GM18517 (cell line): ENCODE measurements around the gene MAJIN.

Experiments
- ATAC-seq: cut with Tn5 transposase; IDR thresholded peaks from one replicate; pipeline ENCODE4 v1.9.1; 2021; ENCODE audit warnings: mild to moderate bottlenecking, moderate library complexity; ENCODE audit not compliant: unreplicated experiment

MAJIN gene

GRCh38 chr11:64914123-64914522, 57.8 kb downstream of the MAJIN start:
- ATAC-seq, result no peak

- ATAC-seq, result no peak
Observed at GRCh38 chr11:64913171-64913727, 58.7 kb downstream of the MAJIN start.

GRCh38 chr11:64911689-64912088, 60.2 kb downstream of the MAJIN start:
- no peak for ATAC-seq

DNA sequence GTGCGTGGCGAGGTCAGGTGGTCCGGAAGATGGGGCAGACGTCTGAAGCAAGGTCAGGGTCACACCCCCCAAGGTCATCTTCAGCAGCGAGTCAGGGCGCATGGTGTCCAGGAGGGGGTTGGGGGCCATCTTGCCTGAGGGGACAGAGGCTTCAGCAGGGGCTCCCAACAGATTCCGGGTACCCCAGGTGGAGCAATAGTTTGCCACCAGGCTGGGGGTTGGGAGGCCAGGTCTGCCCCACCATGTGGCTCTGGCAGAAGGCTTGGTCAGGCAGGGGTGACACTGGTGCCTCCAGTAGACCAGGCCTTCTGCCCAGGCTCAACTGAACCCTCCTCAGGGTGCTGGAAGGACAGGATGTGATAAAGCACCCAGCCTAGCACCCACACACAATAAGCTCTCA, 60.8 kb downstream of the MAJIN start:
- no peak for ATAC-seq

DNA sequence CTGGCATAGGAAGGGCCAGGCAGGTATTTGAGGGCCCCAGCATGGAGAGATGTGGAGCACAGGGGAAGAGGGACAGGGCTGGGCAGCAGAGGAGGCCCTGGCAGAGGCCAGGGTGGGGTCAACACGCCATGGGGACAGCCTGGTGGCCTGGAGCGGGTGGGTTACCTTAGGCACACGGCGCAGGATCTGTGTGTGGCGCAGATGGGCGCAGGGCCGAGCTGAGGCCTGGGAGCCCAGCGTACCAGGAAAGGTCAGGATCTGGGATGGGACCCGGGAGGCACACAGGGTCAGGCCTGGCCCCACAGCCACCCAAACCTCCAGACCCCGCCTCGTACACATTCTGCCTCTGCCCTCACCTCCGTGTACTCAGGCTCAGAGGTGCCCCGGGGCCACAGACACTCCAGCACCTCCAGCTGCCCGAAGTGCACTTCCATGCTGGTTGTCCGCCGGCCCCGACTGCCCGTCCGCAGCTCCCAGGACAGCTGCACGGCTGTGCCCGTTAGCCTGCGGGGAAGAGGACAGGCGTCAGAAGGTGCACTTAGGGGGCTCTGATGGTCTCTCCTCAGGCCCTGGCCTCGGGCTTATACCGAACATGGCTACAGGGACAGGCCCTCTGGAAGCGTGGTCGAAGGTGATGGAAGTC, 61.3 kb downstream of the MAJIN start:
- ATAC-seq, result no peak

DNA sequence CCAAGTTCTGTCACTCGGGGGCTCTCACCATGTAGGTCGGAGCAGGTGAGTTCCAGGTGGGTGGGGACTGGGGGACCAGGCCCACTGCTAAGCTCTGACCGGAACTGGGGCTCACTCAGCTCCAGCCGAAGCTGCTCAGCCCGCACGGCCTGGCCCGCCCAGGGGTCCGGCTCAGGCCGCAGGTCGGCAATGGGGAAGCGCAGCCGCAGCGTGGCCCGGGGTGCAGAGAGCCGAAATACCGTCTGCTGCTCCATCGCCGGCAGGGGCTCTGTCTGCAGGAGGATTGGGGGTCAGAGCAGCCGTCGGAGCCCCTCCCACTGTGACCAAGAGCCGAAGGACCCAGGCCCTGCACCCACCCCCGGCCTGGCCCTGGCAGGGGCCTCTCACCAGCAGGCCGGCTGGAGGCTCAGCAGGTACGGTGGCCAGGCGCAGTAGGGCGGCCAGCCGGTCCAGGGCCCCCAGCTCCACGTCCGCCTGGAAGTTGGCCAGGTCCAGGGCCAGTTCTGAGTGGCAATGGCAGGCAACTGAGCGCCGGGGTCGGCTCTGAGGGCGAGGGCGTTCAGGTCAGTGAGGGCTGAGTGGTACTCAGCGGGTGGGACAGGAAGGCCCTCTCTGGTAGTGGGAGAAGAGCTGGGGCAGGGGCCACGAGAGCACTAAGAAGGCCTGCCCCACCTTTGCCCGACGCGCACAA, 62.1 kb downstream of the MAJIN start:
- no peak for ATAC-seq

DNA sequence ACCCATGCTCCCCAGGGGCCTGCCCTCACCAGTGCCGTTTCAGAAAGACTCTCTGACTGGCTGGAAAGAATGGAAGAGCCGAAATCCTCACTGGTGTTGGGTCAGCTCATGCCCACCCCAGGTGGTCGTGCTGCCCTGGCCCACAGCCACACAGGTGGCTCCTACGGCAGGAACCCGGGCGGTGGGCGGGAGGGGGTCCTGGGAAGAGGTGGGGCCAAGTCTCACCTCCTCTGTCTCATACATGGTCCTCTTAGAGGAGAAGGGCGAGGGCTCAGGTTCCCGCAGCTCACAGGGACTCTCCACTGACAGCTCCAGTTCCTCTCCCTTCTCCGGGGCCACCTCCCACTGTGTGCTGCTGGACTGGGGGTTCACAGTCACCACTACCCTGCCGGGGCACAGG, 63.1 kb downstream of the MAJIN start:
- ATAC-seq, result no peak

- ATAC-seq, result no peak
Observed at GRCh38 chr11:64906314-64906635, 65.6 kb downstream of the MAJIN start.

DNA sequence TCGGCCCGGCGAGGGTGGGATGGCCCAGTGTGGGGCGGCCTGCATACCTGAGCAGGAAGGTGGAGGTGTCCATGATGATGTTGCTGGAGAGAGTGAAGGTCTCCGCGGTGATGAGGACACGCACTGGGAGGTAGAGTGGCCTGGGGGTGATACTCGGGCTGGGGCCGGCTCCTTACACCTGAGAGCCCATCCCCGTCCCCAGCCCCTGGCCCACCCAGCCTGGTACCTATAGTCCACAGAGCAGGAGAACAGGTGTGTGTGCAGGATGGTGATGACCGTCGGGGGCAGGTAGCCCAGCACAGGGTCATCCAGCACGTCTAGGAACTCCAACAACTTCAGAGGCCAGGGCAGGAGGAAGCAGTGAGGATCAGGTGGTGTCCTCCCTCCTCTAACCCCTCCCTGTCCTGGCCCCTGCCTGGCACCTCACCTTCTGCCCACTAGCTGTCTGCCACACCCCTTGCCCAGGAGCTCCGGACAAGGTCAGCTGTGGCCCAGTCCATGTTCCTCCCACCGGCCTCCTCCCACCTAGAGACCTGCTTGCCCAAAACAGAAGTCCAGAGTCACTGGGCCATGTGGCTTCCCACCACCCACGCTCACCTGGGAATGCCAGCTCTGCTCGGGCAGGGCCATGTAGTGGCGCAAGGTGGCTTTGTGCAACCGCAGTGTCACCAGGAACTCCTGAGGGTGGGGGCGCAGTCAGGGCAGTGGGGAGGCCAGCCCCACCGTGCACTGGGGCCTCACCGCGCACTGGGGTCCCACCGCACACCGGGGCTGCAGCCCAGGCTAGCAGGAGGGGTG, 66.2 kb downstream of the MAJIN start:
- no peak for ATAC-seq

GRCh38 chr11:64903291-64903833, 68.5 kb downstream of the MAJIN start:
- ATAC-seq, result no peak

DNA sequence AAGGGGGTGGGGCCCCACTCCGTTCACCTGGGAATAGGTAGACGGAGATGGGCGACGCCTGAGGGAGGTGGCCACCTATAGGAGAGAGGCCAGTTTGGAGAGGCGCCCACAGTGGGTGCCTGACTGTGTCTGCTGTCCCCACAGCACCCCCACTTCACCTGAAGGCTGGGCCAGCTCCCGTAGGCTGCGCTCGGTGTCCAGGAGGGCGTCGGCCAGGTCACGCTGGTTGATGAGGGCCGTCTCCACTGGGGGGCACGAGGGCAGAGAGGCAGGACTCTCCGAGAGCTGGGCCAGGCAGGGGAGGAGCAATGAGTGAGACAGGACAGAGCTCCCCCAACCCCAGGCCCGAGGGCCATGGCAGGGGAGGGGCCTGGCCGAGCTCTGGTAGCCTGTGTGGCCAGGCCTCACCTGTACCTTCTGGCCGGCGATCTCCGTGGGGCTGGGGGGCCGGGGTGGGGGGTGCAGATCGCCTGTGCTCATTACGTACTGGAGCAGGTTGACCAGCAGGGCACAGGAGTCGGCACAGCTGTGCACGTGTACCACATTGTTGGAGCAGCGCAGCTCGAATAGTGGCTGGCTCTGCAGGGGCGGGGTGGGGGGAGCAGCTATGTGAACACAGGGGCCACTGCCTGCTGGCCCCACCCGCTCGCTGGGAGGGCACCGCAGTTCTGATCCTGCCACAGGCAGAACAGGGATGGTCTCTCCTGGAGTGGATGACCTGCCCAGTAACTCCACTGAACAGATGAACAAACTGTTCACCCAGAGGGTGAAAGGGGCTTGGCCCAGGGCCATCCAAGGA, 69.6 kb downstream of the MAJIN start:
- no peak for ATAC-seq

DNA sequence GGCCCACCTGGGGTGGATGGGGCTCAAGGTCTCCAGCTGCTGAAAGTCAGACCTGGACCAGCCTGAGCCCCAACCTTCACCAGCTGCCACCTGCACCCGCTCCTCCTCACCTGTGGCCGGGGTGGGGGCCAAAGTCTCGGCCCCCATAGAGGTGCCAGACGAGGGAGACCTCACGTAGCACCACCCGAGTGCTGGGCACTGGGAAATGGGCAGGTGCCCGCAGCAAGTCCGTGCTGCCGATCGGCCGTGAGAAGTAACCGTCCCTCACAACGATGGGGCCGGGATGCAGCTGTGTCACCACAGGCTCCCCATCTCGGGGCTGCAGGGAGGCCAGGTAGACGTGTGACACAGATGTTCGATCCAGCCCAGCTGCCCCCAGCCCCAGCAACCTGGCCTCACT, 71.1 kb downstream of the MAJIN start:
- ATAC-seq, result no peak

GRCh38 chr11:64900263-64900678, 71.6 kb downstream of the MAJIN start:
- ATAC-seq, result no peak

GRCh38 chr11:64898541-64898940, 73.4 kb downstream of the MAJIN start:
- ATAC-seq, result no peak

- no peak for ATAC-seq
Observed at GRCh38 chr11:64898076-64898445, 73.8 kb downstream of the MAJIN start.

DNA sequence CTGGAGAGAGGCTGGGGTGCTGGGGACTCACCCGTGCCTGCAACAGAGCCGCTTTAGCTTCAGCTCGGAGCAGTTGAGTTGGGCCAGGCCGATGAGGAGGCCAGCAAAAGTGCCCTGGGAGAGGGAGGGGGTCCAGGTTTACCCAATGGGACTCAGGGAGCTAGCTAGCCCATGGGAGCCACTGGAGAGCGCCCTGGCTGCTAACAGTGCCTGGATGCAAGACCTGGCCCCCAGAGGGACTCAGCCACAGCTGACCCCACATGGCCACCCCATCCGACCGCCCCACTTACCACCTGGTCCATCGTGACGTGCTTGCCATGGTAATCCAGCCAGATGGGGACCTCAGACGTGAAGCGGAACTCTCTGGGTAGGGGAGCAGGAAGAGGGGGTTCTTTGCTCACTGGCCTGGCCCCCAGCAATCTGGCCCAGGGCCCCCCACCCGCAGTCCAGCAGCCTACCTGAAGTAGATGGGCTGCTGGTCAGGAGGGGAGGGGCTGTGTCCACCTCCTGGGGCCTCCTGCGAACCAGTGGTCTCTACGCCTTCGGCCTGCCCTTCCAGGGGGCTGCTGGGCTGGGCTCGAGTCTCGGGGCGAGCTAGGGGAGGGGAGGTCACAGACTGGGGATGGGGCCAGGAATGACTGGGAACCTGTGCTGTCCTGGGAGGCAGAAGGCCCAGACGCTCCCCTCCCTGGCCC, 74.4 kb downstream of the MAJIN start:
- ATAC-seq, result no peak

DNA sequence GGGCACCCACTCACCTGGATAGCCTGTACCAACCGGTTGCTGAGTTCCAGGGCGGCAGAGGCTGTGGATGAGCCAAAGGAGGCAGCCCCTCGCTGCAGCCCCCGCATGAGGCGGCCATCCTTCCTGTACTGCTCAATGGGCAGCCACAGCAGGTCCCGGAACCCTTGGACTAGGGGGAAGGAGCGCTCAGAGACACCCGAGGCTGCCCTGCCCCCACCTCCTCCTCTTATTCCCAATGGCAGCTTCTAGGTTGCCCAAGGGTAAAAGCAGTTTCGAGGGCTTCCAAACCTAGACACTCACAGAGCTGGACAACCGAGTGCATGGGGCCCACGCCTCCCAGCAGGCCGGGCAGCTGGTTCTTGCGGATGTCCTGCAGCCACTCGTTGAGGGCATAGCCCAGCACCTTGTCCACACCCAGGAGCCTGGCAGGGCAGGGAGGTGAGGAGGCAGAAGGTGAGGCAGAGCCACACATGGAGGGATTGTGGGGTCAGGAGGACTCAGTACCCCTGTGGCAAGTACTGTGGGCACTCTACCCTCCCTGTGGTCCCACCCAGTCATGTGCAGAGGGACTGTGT, 75.4 kb downstream of the MAJIN start:
- no peak for ATAC-seq

DNA sequence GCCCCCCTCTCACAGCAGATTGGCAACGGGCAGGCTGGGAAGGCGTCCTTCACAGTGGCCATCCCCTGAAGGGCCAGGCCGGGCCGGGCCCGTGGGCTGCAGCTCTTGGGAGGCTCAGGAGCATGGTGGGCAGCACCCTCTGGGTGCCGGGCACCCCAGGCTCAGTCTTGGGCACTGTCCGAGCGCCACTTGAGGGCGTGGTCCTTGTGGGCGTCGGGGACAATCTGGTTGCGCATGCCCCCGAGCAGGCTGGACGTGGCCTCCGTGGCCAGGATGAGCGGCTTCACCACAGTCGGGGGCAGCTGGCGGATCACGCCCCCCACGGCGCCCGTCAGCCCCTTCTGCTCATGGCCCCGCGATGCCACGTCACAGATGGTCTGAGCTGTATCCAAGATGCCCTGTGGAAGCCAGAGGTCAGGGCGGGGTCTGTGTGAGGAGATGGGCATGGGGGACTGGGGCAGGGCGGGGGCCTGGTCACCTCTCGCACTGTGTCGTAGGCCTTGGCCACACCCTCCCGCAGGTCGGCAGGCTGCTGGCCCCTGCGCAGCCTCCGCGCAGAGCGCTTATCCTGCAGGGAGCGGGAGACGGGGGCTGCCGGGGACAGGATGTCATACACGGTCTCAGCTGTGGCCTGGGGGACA, 77.0 kb downstream of the MAJIN start:
- no peak for ATAC-seq

GRCh38 chr11:64894070-64894811, 77.7 kb downstream of the MAJIN start:
- no peak for ATAC-seq
